Activated CD4-positive, CD25-positive, alpha-beta regulatory T cell treated with anti-CD3 and anti-CD28 coated beads, Interleukin-2, amount 50 U/mL, for 72 hours (primary cell): Measurements from ENCODE around the gene CYREN.
"Not testable (repeated sequence)": the region's sequence is repeated elsewhere in the genome, so short reads cannot be mapped to it uniquely, and the experiment has no call there.

Experiments used
- DNase-seq: peaks from one replicate; pipeline ENCODE4 v3.0.0; 2021

The CYREN gene

GRCh38 chr7:135158141-135158655, 12.3 kb downstream of the CYREN start:
- no peak for DNase-seq

- no peak for DNase-seq
Observed at GRCh38 chr7:135156290-135156689, 14.2 kb downstream of the CYREN start.

GRCh38 chr7:135154734-135155133, 15.8 kb downstream of the CYREN start:
- no peak for DNase-seq

DNA sequence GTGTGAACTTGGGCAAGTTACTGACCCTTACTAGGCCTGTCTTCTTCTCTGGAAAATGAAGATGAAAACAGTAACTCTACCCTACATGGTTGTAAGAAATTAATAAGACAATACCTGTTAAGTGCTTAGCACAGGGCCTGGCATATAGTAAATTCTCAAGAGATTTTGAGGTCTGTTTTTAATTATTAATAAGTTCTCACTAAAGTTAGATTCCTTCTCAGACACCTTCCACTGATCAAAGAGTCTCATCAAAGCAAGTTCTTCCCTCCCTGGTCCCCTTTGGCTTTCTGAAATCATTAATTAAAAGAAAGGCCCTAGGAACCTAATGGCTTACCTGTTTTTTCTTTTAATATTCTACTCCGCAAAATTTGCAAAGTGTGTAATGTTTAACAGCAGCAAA, 18.1 kb downstream of the CYREN start:
- DNase-seq = no peak

DNA sequence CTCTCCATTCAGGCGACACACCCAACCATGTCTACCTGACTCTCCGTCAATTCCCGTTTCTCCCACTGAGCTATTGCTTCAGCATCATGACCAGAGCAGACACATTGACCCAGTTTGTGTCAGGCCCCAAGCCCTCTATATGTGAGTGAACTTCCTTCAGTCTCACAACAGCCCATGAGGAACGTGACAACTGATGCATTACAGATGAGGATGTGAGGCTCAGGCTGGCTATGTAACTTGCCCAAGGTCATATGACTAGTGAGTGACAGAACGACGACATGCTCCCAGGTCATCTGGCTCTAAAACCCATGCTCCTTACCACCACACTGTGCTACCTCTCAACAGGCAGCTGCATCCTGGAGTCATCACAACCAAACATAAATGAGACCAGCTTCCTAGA, 19.0 kb downstream of the CYREN start:
- DNase-seq = no peak

DNA sequence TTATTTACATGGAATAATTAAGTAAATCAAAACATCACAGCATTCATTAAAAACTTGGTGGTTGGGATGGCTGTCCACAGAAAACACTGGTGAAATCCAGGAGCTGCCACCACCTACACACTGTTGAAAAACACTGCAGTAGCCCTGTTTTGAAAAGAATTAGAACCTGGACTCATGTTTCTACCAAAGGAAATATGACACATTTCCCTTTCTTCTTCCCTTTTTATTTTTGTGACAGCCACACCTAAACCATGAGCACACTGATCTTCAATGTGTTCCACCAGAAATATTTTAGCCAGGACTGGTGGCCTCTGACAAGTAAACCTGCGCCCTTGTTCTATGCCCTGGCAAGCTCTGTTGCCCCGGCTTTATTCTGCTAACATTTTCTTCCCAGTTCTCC, 19.4 kb downstream of the CYREN start:
- DNase-seq = no peak

DNA sequence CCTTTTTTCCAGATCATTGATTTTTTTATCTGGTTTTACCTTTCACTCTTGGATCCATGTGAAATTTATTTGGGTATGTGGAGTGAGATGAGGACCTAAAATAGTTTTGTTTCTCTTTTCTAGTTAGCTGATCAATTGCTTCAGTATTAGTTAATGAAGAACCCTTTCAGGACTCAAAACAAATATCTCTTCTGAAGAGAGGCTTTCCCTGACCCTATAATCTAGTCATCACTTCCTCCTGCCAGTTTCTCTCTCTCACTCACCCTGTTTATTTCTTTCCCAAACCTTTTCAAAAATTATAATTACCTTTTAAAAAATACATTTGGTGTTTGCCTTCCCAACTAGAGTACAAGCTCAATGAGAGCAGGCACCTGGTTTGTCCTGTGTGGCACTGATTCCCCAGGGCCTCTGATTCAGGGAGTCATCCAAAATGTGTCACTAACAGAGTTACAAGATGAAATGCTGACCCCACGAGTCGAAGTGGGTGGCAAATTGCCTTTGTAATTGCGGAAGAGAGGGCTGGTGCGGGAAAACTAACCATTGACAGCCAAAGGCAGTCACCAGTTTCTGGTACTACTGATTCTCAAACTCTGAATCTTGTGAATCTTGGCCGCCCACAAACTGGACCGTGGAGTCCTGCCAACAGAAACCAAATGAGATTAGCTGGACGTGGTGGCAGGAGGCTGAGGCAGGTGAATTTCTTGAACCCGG, 20.3 kb downstream of the CYREN start:
- no peak for DNase-seq

- DNase-seq = peak; percentile 60
Observed at GRCh38 chr7:135147899-135148721, 22.4 kb downstream of the CYREN start, which contains the start of gene TMEM140. TMEM140 (plus strand) TSS chr7:135148072; CDS start chr7:135164442, 16,370 bp downstream.

DNA sequence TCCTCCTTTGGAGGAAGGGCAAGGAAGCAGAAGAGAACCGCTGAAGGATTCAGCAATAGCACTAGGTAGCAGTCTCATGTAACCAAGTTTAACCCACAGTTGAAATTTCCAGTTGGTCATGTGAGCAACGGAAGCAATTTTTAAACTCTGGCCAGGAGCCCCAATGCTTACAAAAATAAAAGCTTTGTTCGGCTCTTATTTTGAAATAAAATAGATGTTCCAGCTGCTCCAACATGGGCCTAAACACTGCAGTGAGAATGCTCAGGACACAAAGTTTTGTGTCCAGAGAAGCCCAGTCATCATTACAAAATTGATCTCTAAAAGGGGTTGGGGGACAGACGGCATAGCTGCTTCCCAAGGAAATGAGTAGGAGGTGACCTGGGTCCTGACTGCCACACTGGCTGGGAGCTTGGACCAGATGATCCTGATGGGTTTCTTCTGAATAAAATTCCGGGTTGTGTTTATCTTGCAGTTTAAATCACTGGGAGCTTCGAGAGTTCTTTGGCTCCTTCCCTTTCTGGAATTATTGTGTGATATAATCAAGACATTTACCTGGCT, 23.1 kb downstream of the CYREN start:
- no peak for DNase-seq

DNA sequence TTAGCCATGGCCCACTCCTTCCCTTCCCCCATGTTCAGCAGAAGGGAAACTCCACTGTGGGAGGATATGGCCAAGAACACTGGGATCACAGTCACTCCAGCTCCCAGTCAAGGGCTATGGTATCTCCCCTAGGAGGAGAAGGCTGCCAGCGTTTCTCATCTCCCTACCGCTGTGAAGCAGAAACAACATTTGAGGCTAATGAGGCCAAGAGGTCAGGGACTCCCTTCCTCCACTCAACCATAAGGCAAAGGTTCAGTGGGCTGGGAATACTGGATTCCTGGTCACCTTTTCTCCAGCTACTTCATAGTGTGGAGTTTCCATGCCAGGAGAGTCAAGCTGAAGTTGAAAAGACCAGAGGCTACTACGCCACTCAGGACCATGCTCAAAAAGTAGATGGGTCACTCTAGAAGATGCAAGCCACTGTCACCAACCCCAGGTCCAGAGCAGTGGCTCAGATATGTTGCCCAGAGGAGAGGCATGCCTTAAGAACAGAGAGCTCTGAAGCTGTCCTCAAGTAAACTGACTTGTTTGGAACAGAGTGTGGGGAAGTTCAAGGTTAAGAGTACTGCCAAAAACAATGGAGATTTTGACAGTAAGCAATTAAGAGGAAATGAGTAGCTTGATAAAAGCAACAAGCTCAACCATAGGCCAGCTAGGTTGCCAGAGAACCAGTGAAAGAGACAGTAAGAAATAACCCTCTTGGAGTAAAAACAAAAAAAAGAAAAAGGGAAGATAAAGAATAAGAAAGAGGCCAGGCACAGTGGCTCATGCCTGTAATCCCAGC, 26.4 kb downstream of the CYREN start:
- DNase-seq = no peak

DNA sequence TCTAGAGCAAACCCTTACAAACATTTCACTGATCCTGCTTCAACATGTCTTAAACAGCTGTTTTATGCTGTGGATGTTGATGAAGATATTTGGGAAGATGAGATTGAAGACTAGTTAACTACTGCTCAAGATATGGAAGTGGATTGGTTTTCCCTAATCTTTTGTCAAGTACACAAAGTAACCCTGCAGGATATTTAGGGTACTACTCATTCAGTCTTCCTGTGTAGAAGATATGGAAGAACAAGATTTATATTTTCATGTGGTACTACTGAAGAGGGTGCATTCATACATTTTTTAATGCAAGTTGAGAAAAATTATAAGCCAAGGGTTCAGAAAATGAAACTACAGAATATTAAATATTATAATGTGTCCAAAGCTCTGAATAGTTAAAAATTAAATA, 40.9 kb downstream of the CYREN start:
- no peak for DNase-seq

DNA sequence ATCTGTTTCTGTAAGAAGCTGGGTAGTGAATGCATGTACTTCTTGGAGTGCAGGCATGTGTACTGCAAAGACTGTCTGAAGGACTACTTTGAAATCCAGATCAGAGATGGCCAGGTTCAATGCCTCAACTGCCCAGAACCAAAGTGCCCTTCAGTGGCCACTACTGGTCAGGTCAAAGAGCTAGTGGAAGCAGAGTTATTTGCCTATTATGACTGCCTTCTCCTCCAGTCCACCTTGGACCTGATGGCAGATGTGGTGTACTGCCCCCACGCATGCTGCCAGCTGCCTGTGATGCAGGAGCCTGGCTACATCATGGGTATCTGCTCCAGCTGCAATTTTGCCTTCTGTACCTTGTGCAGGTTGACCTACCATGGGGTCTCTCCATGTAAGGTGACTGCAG, 41.6 kb downstream of the CYREN start:
- DNase-seq = no peak

DNA sequence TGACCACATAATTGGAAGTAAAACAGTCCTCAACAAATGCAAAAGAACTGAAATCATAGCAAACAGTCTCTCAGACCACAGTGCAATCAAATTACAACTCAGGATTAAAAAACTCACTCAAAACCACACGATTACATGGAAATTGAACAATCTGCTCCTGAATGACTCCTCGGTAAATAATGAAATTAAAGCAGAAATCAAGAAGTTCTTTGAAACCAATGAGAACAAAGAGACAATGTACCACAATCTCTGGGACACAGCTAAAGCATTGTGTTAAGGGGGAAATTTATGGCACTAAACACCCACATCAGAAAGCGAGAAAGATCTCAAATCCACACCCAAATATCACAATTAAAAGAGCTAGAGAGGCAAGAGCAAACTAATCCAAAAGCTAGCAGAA, 45.9 kb downstream of the CYREN start:
- not testable (repeated sequence) for DNase-seq

GRCh38 chr7:135121868-135122267, 48.6 kb downstream of the CYREN start:
- no peak for DNase-seq

GRCh38 chr7:135117096-135117495, 53.4 kb downstream of the CYREN start:
- DNase-seq = no peak
